NCI-H2029 treated with DMSO at 0.1 percent for 48 hours (cell line): ENCODE measurements around the gene PBX3.

Experiments
- DNase-seq: peaks from one replicate; lab custom pipeline; 2025; lab: John Stamatoyannopoulos, UW

The PBX3 gene

DNA sequence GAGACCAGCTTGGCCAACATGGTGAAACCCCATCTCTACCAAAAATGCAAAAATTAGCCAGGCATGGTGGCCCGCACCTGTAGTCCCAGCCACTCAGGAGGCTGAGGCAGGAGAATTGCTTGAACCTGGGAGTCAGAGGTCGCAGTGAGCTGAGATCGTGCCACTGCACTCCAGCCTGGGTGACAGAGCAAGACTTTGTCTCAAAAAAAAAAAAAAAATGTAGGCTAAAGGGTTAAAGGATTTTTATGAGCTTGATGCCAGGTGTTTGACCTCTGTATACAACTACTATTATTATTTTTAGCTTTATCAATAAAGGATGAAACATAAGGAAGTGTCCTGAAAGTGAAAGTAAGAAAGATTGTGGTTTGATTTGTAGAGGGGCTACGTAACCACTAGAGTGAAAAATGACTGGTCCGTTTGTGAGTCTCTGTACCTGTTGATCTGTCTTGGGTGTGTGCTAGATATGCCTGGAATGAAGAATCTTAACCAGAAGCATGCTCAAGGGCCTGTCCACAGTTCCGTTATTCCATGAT is 76.8 kb downstream of the PBX3 start:
- peak; percentile 77 for DNase-seq

DNA sequence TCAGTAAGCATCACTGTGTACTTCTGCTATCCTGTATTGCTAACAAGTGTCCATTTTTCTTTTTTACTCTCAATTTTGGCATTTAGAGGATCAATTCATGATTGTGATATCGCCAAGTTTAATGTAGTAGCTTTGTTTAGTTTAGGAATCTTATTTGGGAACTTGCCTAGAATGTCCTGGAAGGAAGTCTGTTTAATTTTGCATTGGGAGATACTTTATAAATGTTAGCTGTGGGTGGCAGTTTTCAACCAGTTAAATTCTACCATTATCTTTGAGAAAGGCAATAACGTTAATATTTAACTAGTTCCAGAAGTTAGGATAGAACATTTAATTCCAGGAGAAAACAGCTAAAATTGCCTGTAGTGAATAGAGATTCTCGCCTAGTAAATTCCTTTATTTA is 78.6 kb downstream of the PBX3 start:
- no peak for DNase-seq

DNA sequence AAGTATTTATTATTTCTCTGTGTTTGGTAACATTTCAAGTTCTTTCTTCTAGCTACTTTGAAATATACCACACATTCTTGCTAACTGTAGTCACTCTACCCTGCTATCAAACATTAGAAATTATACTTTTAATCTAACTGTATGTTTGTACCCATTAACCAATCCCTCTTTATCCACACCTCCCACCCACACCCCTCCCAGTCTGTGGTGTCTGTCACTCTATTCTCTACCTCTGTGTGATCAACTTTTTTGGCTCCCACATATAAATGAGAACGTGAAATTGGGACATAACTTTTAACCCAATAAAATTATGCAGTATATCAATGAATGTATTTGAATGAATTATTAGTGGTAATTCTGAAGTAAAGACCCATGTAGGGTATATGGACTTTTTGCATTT is 79.7 kb downstream of the PBX3 start:
- no peak for DNase-seq

DNA sequence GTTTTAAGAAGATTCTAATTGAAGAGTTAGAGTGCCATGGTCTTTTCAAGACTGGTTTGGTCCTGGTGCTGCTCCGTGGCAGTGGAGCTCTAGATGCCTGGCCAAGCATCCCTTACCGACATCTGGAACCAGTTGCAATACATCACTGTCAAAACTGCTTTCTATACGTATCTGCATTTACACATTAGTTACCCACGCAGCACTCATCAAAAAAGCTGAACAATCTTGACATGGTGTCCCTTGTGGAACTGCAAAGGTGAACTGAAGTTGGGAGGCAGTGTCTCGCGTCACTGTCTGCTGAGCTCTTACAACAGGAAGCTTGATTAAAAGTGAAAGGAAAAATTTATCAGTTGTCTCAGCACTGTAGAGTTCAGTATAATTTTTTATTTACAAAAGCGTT is 82.6 kb downstream of the PBX3 start:
- DNase-seq = peak; percentile 45

DNA sequence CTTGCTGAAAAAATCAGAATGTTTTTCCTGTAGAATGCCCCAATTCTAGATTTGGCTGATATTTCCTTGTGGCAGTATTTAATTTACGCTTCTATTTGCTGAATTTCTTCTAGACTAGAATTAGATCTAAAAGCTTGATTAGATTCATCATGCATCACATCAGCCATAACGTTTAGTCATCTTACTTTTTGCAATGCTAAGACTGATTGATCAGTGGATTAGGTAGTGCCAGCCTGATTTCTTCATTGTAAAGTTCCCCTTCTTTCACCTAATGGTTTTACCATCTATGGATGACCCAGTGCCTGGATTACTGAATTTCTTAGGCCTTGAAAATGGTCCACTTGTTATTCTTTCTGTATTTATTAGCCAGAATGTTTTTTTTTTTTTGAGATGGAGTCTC is 83.9 kb downstream of the PBX3 start:
- no peak for DNase-seq

DNA sequence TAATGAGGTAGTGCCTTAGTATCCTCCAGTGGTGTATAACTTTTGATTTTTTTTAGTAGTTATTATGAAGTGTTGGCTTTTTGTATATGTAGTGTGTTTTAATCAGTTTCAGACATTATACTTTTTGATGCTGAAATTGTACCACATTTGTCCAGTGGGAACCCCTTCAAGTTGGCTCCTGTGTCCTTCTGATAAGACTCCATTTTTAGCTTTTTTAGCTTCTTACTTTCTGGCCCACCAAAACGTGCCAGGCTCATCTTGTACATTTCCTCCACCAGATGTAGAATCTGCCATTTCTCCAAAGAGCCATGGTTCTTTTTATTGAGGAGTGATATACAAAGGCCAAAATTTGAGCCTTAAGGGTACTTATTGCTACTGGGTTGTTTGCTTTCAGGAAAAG is 84.4 kb downstream of the PBX3 start:
- DNase-seq = no peak

DNA sequence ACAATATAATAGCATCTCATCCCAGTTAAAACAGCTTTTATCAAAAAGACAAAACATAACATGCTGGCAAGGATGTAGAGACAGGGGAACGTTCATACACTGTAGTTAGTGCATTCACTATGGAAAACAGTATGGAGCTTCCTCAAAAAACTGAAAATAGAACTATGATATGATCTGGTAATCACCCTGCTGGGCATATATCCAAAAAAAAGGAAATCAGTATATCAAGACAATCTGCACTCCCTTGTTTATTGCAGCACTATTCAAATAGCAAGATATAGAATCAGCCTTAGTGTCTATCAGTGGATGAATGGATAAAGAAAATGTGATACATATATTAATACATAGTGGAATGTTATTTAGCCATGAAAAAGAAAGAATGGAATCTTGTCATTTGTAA is 88.5 kb downstream of the PBX3 start:
- DNase-seq = no peak

DNA sequence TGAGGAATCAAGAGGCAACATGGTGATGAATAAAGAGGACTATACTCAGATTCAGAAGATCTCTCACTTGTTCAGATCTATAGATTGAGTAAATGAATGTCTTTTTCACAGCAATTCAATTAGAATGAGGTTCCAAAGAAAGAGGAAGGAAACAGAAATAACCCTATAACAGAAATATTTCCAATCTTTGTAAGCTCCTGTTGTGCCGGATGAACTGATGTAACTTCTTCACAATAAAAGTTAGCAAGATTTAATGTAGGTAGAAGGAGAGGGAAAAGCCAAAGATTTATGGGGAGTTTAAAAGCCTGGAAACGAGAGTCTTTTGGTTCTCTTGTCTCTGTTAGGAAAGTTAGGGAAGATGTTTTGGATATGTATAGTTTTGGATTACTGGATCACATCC is 92.1 kb downstream of the PBX3 start:
- no peak for DNase-seq

DNA sequence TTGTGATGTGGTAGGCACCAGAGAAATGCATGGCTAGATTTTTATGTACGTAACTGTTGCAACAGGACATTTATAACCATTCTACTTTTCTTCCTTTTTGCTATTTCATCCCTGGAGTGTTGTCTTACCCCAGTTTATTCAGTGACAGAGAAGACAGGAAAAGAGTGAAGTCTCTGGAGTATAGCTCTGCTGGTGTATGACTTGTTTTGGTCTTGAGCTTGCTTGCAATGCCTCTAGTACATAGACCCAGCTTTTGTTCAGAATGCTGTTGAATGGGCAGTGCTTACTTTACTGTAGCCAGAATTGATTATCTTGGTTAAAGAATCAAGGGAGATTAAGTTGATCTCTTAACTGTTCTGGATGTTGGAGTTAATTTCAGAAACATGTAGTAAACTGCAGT is 94.3 kb downstream of the PBX3 start:
- DNase-seq = no peak

DNA sequence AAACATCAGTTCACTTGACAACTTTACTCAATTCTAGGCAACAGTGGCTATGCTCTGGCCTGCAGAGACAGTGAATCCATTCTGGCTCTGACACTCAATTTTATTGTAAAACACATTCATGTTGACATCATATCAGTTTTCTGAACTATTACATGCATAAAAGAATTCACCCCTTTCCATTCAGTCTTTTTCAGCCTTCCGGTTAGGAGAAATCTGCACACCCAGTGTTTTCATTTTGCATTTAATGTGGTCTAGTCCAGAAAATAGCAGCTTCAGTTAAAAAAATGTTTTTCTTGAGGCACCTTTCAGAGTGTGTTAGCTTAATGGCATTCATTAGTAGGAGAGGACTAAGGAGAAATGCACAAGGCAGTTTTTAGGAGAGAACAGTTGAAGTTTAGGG is 95.1 kb downstream of the PBX3 start:
- no peak for DNase-seq

DNA sequence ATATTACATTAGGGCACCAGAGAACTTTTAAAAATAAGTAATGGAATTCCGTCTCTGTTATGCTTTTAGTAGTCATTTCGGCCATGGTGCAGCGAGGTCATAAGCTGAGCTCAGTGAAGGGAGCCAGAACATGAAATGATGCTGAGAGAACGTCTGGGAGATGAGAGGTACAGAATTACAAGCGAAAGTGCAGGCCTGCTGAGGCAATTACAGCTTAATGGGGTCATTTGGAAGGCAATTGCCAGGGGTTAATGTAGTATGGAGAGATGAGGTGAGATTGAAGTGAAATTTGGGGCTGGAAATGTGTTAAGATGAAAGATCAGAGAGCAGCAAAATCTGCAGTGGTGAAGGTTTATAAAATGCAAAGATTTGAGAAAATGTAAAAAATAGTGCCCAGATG is 96.5 kb downstream of the PBX3 start:
- DNase-seq = no peak

DNA sequence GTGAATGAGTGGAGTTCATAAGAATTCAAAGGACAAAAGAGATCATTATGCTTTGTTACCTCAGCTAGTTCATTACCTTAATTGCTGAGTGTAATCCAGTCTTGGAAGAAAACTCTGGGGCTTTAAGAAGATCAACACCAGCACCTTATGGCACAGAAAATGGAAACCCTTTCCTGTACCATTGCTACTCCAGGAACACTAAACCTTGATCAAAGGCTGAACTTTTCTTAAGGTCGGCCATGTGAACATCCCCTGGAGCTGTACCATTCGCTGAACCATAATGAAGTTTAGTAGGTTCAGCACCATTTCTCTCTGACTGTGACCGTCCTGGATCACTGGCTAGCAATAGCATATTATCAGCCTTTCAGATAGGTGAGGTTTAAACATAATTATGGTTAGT is 97.4 kb downstream of the PBX3 start:
- DNase-seq = no peak

DNA sequence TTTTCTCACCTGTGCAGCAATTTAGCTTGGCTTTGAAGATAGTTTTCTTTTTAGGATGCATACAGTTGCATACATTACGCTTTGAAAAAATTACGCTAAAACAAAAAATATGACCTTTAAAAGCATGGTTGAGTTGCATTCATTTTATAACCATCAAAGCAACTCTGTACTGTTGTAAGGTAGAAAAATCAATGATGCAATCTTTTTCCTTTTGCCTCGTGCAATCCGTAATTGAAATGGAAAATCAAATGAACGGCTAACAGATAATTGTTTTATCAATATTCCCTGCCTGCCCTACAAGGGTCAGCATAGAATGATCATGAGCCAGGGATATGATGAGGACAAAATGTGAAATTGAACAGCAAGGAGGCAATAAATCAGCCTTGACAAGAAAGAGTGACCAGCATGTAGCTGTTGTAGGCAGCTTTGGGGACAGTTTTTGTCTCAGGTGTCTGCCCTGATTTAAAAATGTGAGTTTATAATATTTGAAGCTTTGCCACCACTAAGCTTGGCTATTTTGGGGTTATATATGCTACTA is 98.2 kb downstream of the PBX3 start:
- DNase-seq = no peak

DNA sequence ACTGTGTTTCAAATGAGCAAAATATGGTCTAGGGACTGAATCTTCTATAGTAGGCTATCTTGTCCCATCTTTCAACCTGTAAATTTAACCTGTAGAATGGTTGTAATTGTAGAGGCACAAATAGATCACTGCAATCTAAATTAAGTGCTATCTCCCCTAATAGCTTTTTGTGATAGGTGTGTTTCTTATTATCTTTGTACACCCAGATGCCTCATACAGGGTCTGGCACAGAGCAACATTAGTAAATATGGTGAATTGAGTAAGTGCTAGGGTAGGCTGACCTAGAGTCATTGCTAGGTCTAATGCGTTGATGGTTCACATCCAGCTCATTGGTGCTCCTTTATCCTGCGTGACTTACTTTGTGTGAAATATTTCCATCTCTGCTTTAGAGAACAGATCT is 100.6 kb downstream of the PBX3 start:
- no peak for DNase-seq

DNA sequence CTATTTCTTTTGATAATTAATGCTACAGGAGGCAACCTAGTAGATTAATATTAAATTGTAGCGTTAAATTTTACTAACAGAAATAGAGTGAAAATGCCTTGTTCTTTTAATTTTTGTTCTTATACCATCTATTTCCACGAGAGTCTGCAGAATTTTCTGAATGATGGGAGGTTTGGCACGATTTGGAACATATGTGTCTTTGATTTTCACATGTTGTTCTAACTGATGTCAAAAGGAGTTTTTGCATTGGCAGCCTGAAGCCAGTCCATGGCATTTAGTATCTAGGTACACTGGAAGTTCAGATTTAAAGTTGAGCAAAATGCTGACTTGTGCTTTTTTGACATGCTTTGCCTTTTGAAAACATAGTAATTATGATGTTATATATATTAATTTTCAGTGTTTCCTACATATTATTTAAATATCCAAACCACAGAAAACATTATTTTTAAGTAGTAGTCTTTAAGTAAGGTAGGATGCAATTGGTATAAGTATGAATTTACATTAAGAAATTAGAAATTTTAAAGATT is 103.0 kb downstream of the PBX3 start:
- no peak for DNase-seq

DNA sequence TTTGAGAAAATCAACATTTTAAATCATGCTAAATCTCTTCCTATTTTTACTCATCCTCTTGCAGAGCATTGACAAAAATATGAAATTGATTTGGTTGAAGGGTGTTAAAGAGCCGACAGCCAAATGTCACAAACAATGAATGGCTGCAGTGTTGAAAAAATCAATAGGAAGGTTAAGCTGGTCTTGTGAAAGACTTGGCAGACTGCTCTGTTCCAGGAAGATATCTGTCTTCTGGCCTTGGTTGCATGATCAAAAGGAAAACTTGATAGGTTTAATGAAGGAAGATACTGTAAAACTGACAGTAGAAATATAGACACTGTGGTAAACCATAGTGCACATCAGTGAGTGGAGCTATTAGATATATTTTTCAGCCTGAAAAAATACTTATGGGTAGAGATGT is 103.6 kb downstream of the PBX3 start:
- no peak for DNase-seq

DNA sequence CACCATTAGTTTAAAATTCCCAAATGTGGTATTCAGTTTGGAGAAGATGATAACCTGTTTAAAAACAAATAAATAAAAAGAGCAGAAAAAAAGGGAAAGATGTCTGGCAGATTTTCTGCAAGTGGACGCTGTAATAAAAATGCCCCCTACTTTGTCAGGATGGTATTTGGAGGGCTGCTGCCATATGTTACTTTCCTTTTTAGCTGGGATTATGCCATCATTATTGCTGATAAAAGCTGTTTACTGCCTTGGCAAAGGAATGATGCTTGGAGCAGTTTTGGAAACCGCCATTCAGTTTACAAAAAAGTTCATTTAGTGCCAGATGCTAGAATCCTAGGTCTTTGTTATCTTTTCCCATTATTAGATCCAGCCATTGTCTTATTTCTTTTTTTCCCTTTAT is 104.8 kb downstream of the PBX3 start:
- no peak for DNase-seq

DNA sequence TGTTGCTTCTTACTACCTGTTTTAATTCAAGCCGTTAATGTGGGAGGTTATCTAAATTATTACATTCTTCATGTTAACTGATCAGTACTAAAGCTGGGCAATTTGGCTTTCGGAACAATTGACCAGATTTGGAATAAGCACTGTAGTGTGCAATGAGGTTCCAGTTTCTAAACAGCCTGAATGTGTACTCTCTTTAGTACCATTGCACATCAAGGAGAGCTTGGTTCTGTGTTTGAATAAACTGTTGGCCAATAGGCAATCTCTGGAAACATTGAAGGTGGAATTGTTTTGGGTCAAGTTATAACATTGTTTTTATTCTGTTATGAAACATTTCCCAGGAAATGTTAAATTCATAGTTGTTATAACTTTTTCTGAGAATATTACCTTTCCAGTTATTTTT is 105.2 kb downstream of the PBX3 start:
- no peak for DNase-seq

DNA sequence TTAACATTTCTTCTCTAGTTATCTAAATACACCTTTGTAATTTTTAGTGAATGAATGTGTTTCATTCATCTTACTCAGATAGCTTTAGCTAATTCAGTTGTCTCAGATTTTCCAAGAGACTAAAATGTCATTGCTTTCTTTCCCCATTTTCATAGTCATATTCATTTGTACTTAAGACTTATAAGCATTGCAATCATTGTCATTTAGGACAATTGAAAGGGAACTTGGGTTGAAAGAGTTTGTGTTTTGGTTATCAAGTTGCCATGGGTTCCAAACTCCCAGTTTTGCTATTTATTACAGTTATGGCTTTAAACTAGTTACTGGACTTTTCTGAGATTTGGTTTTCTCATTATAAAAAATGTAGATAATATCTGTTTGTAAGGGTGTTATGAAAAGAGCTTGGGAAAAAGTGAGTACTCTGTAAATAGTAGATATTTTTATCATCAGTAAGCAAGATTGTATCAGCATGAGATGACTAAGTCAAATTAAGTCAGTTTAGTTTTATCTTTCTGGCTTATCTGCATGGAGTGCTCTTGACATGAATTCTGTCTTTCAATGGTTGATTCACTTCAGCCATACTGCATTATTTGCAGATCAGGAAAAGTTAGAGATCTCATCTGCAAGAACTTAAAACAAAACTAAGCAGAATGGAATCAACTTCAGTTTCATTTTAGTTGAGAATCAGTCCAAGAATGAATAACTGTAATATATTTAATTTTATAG is 107.5 kb downstream of the PBX3 start:
- no peak for DNase-seq

DNA sequence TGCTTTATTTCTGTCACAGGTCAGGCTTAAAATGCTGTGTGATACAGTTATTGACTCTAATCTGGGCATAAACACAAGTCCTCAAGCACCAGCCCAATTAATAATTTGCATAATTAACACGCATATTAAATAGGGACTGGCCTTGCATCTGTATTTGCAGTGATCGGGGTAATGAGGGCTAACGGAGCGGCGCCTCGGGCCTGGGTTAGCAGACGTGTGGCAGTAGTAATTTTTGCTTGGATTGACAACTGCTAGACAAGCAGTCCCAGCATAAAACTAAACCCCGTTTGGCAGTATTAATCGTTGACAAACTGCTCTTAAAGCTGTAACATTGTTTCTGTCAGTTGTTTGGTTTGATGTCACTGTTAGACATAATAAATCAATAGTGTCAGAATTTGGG is 109.2 kb downstream of the PBX3 start:
- no peak for DNase-seq

DNA sequence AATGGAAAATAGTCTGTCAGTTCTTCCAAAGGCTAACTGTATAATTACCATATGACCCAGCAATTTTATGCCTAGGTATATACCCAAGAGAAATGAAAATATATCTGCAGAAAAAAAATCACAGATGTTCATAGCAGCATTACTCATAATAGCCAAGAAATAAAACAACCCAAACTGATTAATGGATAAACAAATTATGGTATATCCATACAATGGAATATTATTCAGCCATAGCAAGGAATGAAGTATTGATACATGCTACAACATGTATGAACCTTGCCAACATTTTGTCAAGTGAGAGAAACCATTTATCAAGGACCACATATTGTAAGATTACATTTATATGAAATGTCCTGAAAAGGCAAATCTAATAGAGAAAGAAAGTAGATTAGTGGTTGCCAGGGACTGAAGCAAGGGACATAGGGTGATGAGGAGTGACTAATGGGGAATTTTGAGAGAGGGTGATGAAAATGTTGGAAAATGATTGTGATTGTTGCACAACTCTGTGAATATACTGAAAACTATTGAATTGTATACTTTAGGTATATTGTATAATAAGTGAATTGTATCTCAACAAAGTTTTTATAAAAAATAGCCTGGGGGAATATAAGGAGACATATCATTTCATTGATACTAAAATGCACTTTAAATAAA is 114.4 kb downstream of the PBX3 start:
- no peak for DNase-seq

DNA sequence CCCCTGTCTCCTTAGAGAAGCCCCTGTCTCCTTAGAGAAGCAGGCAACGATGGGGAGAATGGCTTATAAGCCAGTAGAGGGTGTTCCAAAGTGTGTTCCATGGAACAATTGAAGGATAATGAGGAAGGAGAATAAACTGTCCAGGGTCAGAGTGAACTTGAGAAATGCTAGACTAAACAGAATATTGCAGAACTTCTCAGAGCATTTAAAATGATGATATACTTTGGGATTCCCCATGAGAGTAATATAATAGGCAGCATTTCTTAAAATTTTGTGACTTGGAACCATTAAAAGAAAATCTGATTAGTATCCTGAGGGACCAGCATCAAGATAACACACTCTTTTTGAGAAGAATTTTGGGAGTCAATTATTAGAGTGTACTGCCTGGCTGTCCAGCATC is 116.8 kb downstream of the PBX3 start:
- no peak for DNase-seq

DNA sequence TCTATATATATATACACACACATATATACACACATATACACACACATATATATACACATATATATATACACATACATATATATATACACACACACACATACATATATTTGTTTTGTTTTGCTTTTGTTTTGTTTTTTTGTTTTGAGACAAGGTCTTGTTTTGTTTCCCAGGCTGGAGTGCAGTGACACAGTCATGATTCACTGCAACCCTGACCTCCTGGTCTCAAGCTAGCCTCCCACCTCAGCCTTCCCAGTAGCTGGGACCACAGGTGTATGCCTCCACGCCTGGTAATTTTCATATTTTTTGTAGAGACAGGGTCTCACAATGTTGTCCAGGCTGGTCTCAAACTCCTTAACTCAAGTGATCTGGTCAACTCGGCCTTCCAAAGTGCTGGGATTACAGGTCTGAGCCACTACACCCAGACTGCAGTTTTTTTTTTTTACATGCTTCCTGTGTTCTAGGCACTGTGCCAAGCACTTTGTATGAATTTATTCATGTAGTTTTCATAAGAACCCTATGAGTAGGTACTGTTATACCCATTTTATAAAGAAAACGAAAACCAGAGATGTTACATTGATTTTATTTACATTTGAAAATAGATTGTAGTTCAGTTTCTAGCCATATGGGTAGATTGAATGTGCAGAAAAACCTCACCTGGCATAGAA is 120.7 kb downstream of the PBX3 start:
- no peak for DNase-seq
